ENCODE data around the gene KIF3A. TPM values are rescaled to one million over a fixed set of nuclear protein-coding genes. Genes with fewer than 3 reads are reported as not detected.

KIF3A gene
- total RNA-seq, 4 donors from 2014 or later: 2.2 to 7.6 (median 4.6) TPM

DNA sequence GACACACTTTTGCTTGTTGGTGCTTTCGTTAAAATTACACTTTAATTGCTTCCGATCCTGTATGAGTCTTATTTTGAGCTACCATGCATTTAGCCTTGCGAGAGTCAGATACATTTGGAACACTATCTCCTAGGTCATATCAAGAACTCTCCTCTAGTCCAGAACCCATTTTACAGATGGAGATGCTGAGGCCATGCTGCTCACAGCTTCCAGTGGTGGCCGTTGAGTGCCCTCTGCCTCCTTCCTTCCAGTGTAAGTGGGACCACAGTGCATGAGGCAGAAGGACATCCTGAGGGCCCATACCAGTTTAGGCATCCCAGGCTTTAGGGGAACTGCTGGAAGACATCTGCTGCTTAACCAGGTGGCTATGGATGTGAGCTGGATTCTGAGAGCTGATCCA is 16.8 kb upstream of the KIF3A start:
- no peak for DNase-seq
- 90 to 94% methylated on average over 4 of the region's 4 CpGs for WGBS, 2 donors
- H3K27me3 ChIP-seq: no peaks in the 10 kb centered on the region
- no peak overlapping the region for H3K4me3 ChIP-seq
- TF ChIP-seq POLR2A (IDR thresholded peaks at IDR 0.05): no peak
- TF ChIP-seq, protein P1, sequence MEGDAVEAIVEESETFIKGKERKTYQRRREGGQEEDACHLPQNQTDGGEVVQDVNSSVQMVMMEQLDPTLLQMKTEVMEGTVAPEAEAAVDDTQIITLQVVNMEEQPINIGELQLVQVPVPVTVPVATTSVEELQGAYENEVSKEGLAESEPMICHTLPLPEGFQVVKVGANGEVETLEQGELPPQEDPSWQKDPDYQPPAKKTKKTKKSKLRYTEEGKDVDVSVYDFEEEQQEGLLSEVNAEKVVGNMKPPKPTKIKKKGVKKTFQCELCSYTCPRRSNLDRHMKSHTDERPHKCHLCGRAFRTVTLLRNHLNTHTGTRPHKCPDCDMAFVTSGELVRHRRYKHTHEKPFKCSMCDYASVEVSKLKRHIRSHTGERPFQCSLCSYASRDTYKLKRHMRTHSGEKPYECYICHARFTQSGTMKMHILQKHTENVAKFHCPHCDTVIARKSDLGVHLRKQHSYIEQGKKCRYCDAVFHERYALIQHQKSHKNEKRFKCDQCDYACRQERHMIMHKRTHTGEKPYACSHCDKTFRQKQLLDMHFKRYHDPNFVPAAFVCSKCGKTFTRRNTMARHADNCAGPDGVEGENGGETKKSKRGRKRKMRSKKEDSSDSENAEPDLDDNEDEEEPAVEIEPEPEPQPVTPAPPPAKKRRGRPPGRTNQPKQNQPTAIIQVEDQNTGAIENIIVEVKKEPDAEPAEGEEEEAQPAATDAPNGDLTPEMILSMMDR (IDR thresholded peaks at IDR 0.05): no peak
- no peaks in the 10 kb centered on the region for H3K9me3 ChIP-seq
- peaks cover 0 to 30% (median 6%) of the 10 kb centered on the region in 3 donors for H3K36me3 ChIP-seq
- peaks cover 0 to 3% (median 0%) of the 10 kb centered on the region in 3 donors for H3K4me1 ChIP-seq
- intact Hi-C loops (cut with DNase I): no loop called here
- no peak overlapping the region for H3K27ac ChIP-seq

DNA sequence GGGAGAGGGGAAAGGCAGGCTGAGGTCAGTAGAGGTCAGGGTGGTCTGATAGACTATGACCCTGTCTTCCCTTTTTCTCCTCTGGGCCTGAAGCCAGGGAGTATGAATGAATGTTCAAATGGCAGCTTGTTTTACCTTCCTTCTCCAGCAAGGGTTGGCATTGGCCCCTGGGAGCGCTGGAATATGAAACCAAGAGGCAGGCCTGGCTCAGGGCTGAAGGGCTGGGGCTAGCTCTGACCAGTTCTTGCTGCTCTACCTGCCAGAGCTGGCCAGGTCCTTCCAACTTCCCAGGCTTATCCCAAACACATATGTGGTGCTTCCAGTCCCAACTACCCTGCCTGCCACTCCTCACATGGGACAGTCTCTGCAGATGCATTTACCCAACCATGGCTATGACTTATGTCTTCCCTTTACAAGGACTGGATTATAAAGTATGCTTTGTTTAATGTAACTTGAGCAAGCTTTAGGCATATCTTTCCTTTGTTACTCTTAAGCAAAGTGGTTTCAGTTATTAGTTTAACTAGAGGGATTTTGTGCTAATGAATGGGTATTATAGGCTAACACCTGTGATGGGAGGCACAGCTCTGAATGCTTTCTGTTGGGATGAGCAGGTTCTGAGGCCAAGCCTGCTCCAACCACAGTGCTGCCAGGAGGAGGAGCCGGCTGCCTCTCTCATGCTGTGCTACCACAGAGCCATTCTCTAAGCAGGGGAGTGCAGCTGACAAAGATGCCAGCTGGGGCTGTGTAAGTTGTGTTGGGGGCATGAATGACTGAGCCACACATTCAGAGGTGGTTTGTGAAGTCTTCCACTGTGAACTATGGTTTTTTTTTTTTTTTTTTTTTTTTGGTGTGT is 16.0 kb upstream of the KIF3A start:
- intact Hi-C loops (cut with DNase I): no loop called here
- TF ChIP-seq, protein P1 (IDR thresholded peaks at IDR 0.05): peak in 1 of 6 experiments; percentile 12
- TF ChIP-seq POLR2A (IDR thresholded peaks at IDR 0.05): no peak
- H3K27ac ChIP-seq: no peak overlapping the region
- no peaks in the 10 kb centered on the region for H3K9me3 ChIP-seq
- H3K36me3 ChIP-seq: peaks cover 0 to 23% (median 1%) of the 10 kb centered on the region in 3 donors
- no peak overlapping the region for H3K4me3 ChIP-seq
- WGBS, 2 donors: 44 to 48% methylated on average over 1 to 2 of the region's 2 CpGs
- H3K4me1 ChIP-seq: no peaks in the 10 kb centered on the region
- no peaks in the 10 kb centered on the region for H3K27me3 ChIP-seq
- DNase-seq: no peak

DNA sequence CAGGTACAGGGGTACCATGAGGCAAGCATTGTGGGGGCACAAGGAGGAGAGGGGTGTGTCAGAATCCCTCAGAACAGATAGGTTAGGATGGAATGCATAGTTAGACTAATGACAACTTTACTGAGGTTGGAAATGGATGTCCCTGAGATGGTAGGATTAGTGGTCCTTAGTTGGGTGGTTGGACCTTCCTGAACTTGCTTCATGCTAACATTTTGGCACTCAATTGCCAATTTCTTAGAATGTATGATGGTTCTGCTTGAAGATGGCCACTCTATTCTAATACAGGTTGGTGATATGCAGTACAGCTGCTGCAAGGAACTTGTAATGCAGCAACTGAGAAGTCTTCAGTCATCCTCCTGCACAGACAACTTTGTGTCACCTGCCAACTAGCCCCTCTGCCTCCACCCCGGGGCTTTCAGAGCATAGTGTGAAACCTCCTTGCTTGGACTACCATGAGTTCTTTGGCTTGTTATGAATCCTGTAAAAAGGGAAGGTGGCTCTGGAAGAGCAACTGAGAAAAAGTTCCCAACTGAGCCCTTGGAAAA is 15.3 kb upstream of the KIF3A start:
- no peak overlapping the region for H3K4me3 ChIP-seq
- intact Hi-C loops (cut with DNase I): no loop called here
- H3K4me1 ChIP-seq: peaks cover 0 to 6% (median under 1%) of the 10 kb centered on the region in 3 donors
- TF ChIP-seq, protein P1 (IDR thresholded peaks at IDR 0.05): no peak
- no peak for TF ChIP-seq POLR2A (IDR thresholded peaks at IDR 0.05)
- H3K9me3 ChIP-seq: no peaks in the 10 kb centered on the region
- WGBS, 2 donors: 89 to 100% methylated on average over 1 of the region's 1 CpG
- peaks cover 0 to 16% (median 0%) of the 10 kb centered on the region in 3 donors for H3K36me3 ChIP-seq
- peaks cover 0 to 7% (median 0%) of the 10 kb centered on the region in 4 donors for H3K27me3 ChIP-seq
- no peak for DNase-seq
- no peak overlapping the region for H3K27ac ChIP-seq

- H3K4me3 ChIP-seq: no peak overlapping the region
- 84 to 91% methylated on average over 3 to 4 of the region's 5 CpGs for WGBS, 2 donors
- peaks cover 0 to 10% (median 0%) of the 10 kb centered on the region in 3 donors for H3K36me3 ChIP-seq
- H3K9me3 ChIP-seq: no peaks in the 10 kb centered on the region
- TF ChIP-seq, protein P1 (IDR thresholded peaks at IDR 0.05): no peak
- no peak for TF ChIP-seq POLR2A (IDR thresholded peaks at IDR 0.05)
- peaks cover 0 to 12% (median 6%) of the 10 kb centered on the region in 3 donors for H3K4me1 ChIP-seq
- DNase-seq: no peak
- no peak overlapping the region for H3K27ac ChIP-seq
- intact Hi-C loops (cut with DNase I): no loop called here
- H3K27me3 ChIP-seq: peaks cover 0 to 13% (median 0%) of the 10 kb centered on the region in 4 donors
These were observed 14.7 kb upstream of the KIF3A start for GRCh38 chr5:132751971-132752580.

- intact Hi-C loops (cut with DNase I): no loop called here
- no peak overlapping the region for H3K27ac ChIP-seq
- 43 to 45% methylated on average over 7 of the region's 7 CpGs for WGBS, 2 donors
- peaks cover 0 to 19% (median 0%) of the 10 kb centered on the region in 4 donors for H3K27me3 ChIP-seq
- no peak for DNase-seq
- H3K9me3 ChIP-seq: no peaks in the 10 kb centered on the region
- TF ChIP-seq, protein P1 (IDR thresholded peaks at IDR 0.05): no peak
- TF ChIP-seq POLR2A (IDR thresholded peaks at IDR 0.05): no peak
- no peak overlapping the region for H3K4me3 ChIP-seq
- H3K4me1 ChIP-seq: peaks cover 0 to 19% (median 9%) of the 10 kb centered on the region in 3 donors
- H3K36me3 ChIP-seq: peaks cover 0 to 4% (median 0%) of the 10 kb centered on the region in 3 donors
These were observed 14.1 kb upstream of the KIF3A start for GRCh38 chr5:132751444-132751843.

Data from esophagus squamous epithelium (tissue), 5 donors.